Measurements from ENCODE around the gene EFNA4. TPM values are rescaled to one million over a fixed set of nuclear protein-coding genes. Genes with fewer than 3 reads are reported as not detected.

EFNA4 gene
- total RNA-seq, 2 donors from 2014 or later = 5.7 to 9.5 TPM

GRCh38 chr1:155044812-155045657 is 18.5 kb upstream of the EFNA4 start:
- no peaks in the 10 kb centered on the region for H3K36me3 Mint-ChIP-seq
- H3K9me3 Mint-ChIP-seq = no peaks in the 10 kb centered on the region
- peak overlapping the region in 1 of 2 donors; percentile 24 for H3K27ac Mint-ChIP-seq
- DNase-seq (ENCODE audit: low spot score in 2 of 2) (peak in 1 of 2 donors; percentile 49), ATAC-seq (peak; percentile 95 to 96)

- DNase-seq (ENCODE audit: low spot score in 2 of 2) (no peak), ATAC-seq (no peak)
- H3K36me3 Mint-ChIP-seq = no peaks in the 10 kb centered on the region
- peak overlapping the region; percentile 29 to 39 for H3K27ac Mint-ChIP-seq
- no peaks in the 10 kb centered on the region for H3K9me3 Mint-ChIP-seq
Measured at GRCh38 chr1:155048449-155049334, 14.8 kb upstream of the EFNA4 start.

- H3K27ac Mint-ChIP-seq = peak overlapping the region; percentile 29 to 75
- no peak for ATAC-seq
- DNase-seq (ENCODE audit: low spot score in 2 of 2) = no peak
- H3K36me3 Mint-ChIP-seq = no peaks in the 10 kb centered on the region
- H3K9me3 Mint-ChIP-seq = no peaks in the 10 kb centered on the region
Measured at GRCh38 chr1:155049651-155050559, 13.6 kb upstream of the EFNA4 start.

- ATAC-seq (peak; percentile 81 to 89), DNase-seq (ENCODE audit: low spot score in 2 of 2) (peak; percentile 85 to 91)
- Mint-ChIP-seq H3K9me3 (no peaks in the 10 kb centered on the region), H3K36me3 (no peaks in the 10 kb centered on the region), H3K27ac (peak within 1 kb of the TSS; percentile 29 to 75)
Measured at GRCh38 chr1:155050560-155051341, 12.8 kb upstream of the EFNA4 start, which contains the start of gene ADAM15. TSS of gene ADAM15 (plus strand) at chr1:155051316. CDS start at chr1:155051387, 71 bp downstream.

- no peak for DNase-seq (ENCODE audit: low spot score in 2 of 2)
- Mint-ChIP-seq H3K9me3 (no peaks in the 10 kb centered on the region), H3K36me3 (peaks cover 0 to 4% of the 10 kb centered on the region in 2 donors), H3K27ac (peak overlapping the region; percentile 19 to 55)
- ATAC-seq = peak in 1 of 2 donors; percentile 15
Measured at GRCh38 chr1:155051342-155051776, 12.2 kb upstream of the EFNA4 start.

- Mint-ChIP-seq H3K36me3 (peaks cover 0 to 5% of the 10 kb centered on the region in 2 donors), H3K27ac (peak overlapping the region; percentile 19 to 44), H3K9me3 (no peaks in the 10 kb centered on the region)
- ATAC-seq (peak; percentile 19 to 33), DNase-seq (ENCODE audit: low spot score in 2 of 2) (peak in 1 of 2 donors; percentile 52)
Measured at GRCh38 chr1:155051777-155052398, 11.7 kb upstream of the EFNA4 start.

- peak in 1 of 2 donors; percentile 36 for DNase-seq (ENCODE audit: low spot score in 2 of 2)
- Mint-ChIP-seq H3K36me3 (peaks cover 3 to 5% of the 10 kb centered on the region in 2 donors), H3K9me3 (no peaks in the 10 kb centered on the region), H3K27ac (peak overlapping the region; percentile 19 to 44)
- peak in 1 of 2 donors; percentile 42 for ATAC-seq
Measured at GRCh38 chr1:155052439-155053395, 10.8 kb upstream of the EFNA4 start.

- H3K27ac Mint-ChIP-seq = peak overlapping the region in 1 of 2 donors; percentile 19
- H3K9me3 Mint-ChIP-seq = no peaks in the 10 kb centered on the region
- peaks cover 5 to 9% of the 10 kb centered on the region in 2 donors for H3K36me3 Mint-ChIP-seq
- ATAC-seq (no peak), DNase-seq (ENCODE audit: low spot score in 2 of 2) (no peak)
Measured at GRCh38 chr1:155053531-155054105, 9.9 kb upstream of the EFNA4 start.

- ATAC-seq = no peak
- Mint-ChIP-seq H3K36me3 (peaks cover 5 to 9% of the 10 kb centered on the region in 2 donors), H3K27ac (peak overlapping the region in 1 of 2 donors; percentile 17), H3K9me3 (no peaks in the 10 kb centered on the region)
- DNase-seq (ENCODE audit: low spot score in 2 of 2) = no peak
Measured at GRCh38 chr1:155057104-155057503, 6.4 kb upstream of the EFNA4 start.

- DNase-seq (ENCODE audit: low spot score in 2 of 2) (no peak), ATAC-seq (no peak)
- peak overlapping the region in 1 of 2 donors; percentile 17 for H3K27ac Mint-ChIP-seq
- no peaks in the 10 kb centered on the region for H3K9me3 Mint-ChIP-seq
- H3K36me3 Mint-ChIP-seq = peaks cover 5 to 9% of the 10 kb centered on the region in 2 donors
Measured at GRCh38 chr1:155057788-155058211, 5.7 kb upstream of the EFNA4 start.

GRCh38 chr1:155060736-155061135 is 2.8 kb upstream of the EFNA4 start:
- H3K9me3 Mint-ChIP-seq = no peaks in the 10 kb centered on the region
- no peak overlapping the region for H3K27ac Mint-ChIP-seq
- H3K36me3 Mint-ChIP-seq = peaks cover 5 to 9% of the 10 kb centered on the region in 2 donors
- DNase-seq (ENCODE audit: low spot score in 2 of 2) (no peak), ATAC-seq (no peak)

- ATAC-seq = peak; percentile 52 to 59
- DNase-seq (ENCODE audit: low spot score in 2 of 2) = peak; percentile 89 to 100
- Mint-ChIP-seq H3K9me3 (no peaks in the 10 kb centered on the region), H3K36me3 (peaks cover 0 to 9% of the 10 kb centered on the region in 2 donors), H3K27ac (no peak overlapping the region)
Measured at GRCh38 chr1:155061381-155062150, 2.0 kb upstream of the EFNA4 start.

GRCh38 chr1:155062151-155062686 is 1.3 kb upstream of the EFNA4 start:
- DNase-seq (ENCODE audit: low spot score in 2 of 2) = no peak
- peak in 1 of 2 donors; percentile 15 for ATAC-seq
- H3K9me3 Mint-ChIP-seq = no peaks in the 10 kb centered on the region
- no peak overlapping the region for H3K27ac Mint-ChIP-seq
- peaks cover 0 to 9% of the 10 kb centered on the region in 2 donors for H3K36me3 Mint-ChIP-seq
